HepG2 (cell line): ENCODE measurements around the gene AK9.

Experiments
- CHD2 ChIP-seq: IDR thresholded peaks from 2 replicates; pipeline ENCODE4 v1.6.1; 2011; ENCODE audit warnings: low read depth, low read length, improper control_type of control experiment
- HDAC6 ChIP-seq: fragments of 200-600 bp; sonication (generic); IDR thresholded peaks from 2 replicates; pipeline ENCODE4 v1.7.0; 2017; ENCODE audit warnings: mild to moderate bottlenecking, antibody characterized with exemption, low read length, low read depth
- HNRNPK ChIP-seq: fragments of 200-400 bp; formaldehyde crosslinking; IDR thresholded peaks from 2 replicates; pipeline ENCODE4 v1.6.1; 2018; ENCODE audit warnings: low read length, low read depth, moderate library complexity, mild to moderate bottlenecking; ENCODE audit not compliant: poor library complexity, severe bottlenecking
- MYC ChIP-seq: sonication (generic); formaldehyde crosslinking; IDR thresholded peaks from 2 replicates; pipeline ENCODE4 v1.9.0; 2021; ENCODE audit warnings: missing genetic modification reagents, borderline replicate concordance
- NAIF1 ChIP-seq: sonication (generic); formaldehyde crosslinking; IDR thresholded peaks from 2 replicates; pipeline ENCODE4 v1.5.0; 2020; ENCODE audit warnings: mild to moderate bottlenecking, missing genetic modification reagents, borderline replicate concordance
- NFIC ChIP-seq: IDR thresholded peaks from 2 replicates; pipeline ENCODE4 v1.6.1; 2012; ENCODE audit warnings: mild to moderate bottlenecking, low read length, inconsistent platforms
- POLR2A ChIP-seq, 2 experiments: IDR thresholded peaks; 2 replicates each; pipeline ENCODE4 v1.6.1; 2011; ENCODE audit warnings: low read depth in 2 of 2, low read length in 2 of 2, mild to moderate bottlenecking in 1 of 2, moderate library complexity in 1 of 2; ENCODE audit not compliant: insufficient read depth in 1 of 2
- RELA ChIP-seq: sonication (generic); formaldehyde crosslinking; IDR thresholded peaks from 2 replicates; pipeline ENCODE4 v1.4.0; 2020; ENCODE audit warnings: missing genetic modification reagents
- TP53 ChIP-seq: sonication (generic); formaldehyde crosslinking; conservative IDR thresholded peaks from 2 replicates; pipeline ENCODE4 v1.4.0; 2020; ENCODE audit warnings: missing genetic modification reagents
- ZC3H4 ChIP-seq: sonication (generic); formaldehyde crosslinking; IDR thresholded peaks from 2 replicates; pipeline ENCODE4 v1.4.0; 2020; ENCODE audit warnings: missing genetic modification reagents, borderline replicate concordance
- ZNF782 ChIP-seq: sonication (generic); formaldehyde crosslinking; IDR thresholded peaks from 2 replicates; pipeline ENCODE4 v1.4.0; 2020; ENCODE audit warnings: missing genetic modification reagents, mild to moderate bottlenecking, borderline replicate concordance
- TF ChIP-seq, protein P1 (sequence below), 2 experiments: IDR thresholded peaks; 2 replicates each; pipeline ENCODE4 v1.6.1; 2011 to 2012; ENCODE audit warnings: low read length in 2 of 2, borderline replicate concordance in 1 of 2, low read depth in 1 of 2, mild to moderate bottlenecking in 1 of 2, moderate library complexity in 1 of 2

DNA sequence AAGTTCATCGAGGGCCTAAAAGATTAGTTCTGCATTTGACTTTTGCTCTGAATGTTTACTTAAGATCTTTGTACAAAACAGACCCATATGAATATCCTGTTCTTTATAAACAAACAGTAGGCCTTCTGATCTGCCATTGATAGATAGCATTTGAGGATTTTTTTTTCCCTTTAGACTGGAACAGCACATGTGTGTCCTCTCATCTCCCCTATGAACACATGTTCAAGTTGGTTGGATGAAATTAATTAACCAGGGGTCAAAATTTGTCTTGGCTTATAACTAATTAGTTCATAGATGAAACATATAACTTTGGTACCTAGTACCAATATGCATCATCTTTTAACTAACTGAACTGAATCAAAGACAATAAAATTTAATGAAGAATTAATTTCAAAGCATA lies 81.3 kb downstream of the AK9 start:
- no peak for TF ChIP-seq HNRNPK
- TF ChIP-seq POLR2A (IDR thresholded peaks at IDR 0.05; ENCODE audit: insufficient read depth in 1 of 2, low read depth in 2 of 2, low read length in 2 of 2), result no peak
- TF ChIP-seq HDAC6, result no peak
- TF ChIP-seq CHD2, result no peak
- no peak for TF ChIP-seq ZC3H4 (CRISPR knock-in tag)
- TF ChIP-seq RELA (CRISPR knock-in tag), result no peak
- TF ChIP-seq TP53 (CRISPR knock-in tag), result no peak
- TF ChIP-seq MYC (CRISPR knock-in tag), result no peak
- no peak for TF ChIP-seq ZNF782
- TF ChIP-seq NFIC, result no peak
- TF ChIP-seq, protein P1, sequence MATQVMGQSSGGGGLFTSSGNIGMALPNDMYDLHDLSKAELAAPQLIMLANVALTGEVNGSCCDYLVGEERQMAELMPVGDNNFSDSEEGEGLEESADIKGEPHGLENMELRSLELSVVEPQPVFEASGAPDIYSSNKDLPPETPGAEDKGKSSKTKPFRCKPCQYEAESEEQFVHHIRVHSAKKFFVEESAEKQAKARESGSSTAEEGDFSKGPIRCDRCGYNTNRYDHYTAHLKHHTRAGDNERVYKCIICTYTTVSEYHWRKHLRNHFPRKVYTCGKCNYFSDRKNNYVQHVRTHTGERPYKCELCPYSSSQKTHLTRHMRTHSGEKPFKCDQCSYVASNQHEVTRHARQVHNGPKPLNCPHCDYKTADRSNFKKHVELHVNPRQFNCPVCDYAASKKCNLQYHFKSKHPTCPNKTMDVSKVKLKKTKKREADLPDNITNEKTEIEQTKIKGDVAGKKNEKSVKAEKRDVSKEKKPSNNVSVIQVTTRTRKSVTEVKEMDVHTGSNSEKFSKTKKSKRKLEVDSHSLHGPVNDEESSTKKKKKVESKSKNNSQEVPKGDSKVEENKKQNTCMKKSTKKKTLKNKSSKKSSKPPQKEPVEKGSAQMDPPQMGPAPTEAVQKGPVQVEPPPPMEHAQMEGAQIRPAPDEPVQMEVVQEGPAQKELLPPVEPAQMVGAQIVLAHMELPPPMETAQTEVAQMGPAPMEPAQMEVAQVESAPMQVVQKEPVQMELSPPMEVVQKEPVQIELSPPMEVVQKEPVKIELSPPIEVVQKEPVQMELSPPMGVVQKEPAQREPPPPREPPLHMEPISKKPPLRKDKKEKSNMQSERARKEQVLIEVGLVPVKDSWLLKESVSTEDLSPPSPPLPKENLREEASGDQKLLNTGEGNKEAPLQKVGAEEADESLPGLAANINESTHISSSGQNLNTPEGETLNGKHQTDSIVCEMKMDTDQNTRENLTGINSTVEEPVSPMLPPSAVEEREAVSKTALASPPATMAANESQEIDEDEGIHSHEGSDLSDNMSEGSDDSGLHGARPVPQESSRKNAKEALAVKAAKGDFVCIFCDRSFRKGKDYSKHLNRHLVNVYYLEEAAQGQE (IDR thresholded peaks at IDR 0.05; ENCODE audit: borderline replicate concordance in 1 of 2, low read depth in 1 of 2, low read length in 2 of 2), result no peak
- no peak for TF ChIP-seq NAIF1 (CRISPR knock-in tag)
